BJ (cell line): Measurements from ENCODE around the gene ADAMTS1. TPM values are rescaled to one million over a fixed set of nuclear protein-coding genes. Genes with fewer than 3 reads are reported as not detected.

ENCODE experiments used
- CTCF ChIA-PET: fragments of 350-600 bp; formaldehyde crosslinking; extraction: SDS; loops from one replicate; lab custom pipeline; 2021; ENCODE audit warnings: antibody characterized with exemption, inconsistent platforms; lab: Yijun Ruan, JAX
- POLR2A ChIA-PET: fragments of 300-600 bp; sonication (Branson Sonifier 250); formaldehyde crosslinking; extraction: SDS; loops from one replicate; lab custom pipeline; 2021; ENCODE audit warnings: antibody characterized with exemption; lab: Charles Lee
- DNase-seq: peaks from one replicate; pipeline ENCODE4 v3.0.0-alpha.2; 2011; ENCODE audit warnings: low read depth
- H3K27me3 ChIP-seq: 2 replicates; pipeline ENCODE4 v1.6.0; 2011; ENCODE audit warnings: low read length; ENCODE audit not compliant: control insufficient read depth, insufficient read depth
- H3K36me3 ChIP-seq: 2 replicates; pipeline ENCODE4 v1.5.1; 2011; ENCODE audit warnings: low read length; ENCODE audit not compliant: control insufficient read depth, insufficient read depth
- H3K4me3 ChIP-seq: 2 replicates; pipeline ENCODE4 v1.5.1; 2011; ENCODE audit warnings: low read depth, mild to moderate bottlenecking, control low read depth, low read length
- CTCF ChIP-seq: IDR thresholded peaks from 2 replicates; pipeline ENCODE4 v1.5.1; 2011; ENCODE audit warnings: low read depth, mild to moderate bottlenecking, control low read depth, inconsistent platforms, low read length, moderate library complexity; ENCODE audit not compliant: insufficient read depth
- polyA plus RNA-seq: library from polyadenylated mRNA; depleted of rRNA; stranded (reverse); fragments of >200 nt; gene quantifications from 2 replicates; pipeline ENCODE4 v1.2.3, GENCODE V29; 2011; rRNA removed

The ADAMTS1 gene
- polyA plus RNA-seq, 1 experiment = 1,081 TPM

- TF ChIP-seq CTCF = no peak
- H3K27me3 ChIP-seq = no peaks in the 10 kb centered on the region
- no peak overlapping the region for H3K4me3 ChIP-seq
- H3K36me3 ChIP-seq = no peaks in the 10 kb centered on the region
- ChIA-PET POLR2A (no interaction called here), CTCF (interaction anchor here (0.5 kb wide), 1 partner anchor 18 kb away, joined by 4 read pairs; no protein-coding TSS in a partner anchor)
- DNase-seq = no peak
These were observed 56.4 kb downstream of the ADAMTS1 start for GRCh38 chr21:26788790-26789189.

Other genes starting within 250 kb of the ADAMTS1 start
- gene ADAMTS5, start 121.7 kb upstream of the ADAMTS1 start, polyA plus RNA-seq = 4.2 and 5.4 TPM in 2 replicates